ENCODE results near the gene SOAT2. TPM values are rescaled to one million over a fixed set of nuclear protein-coding genes. Genes with fewer than 3 reads are reported as not detected.
"Not testable (repeated sequence)": the region's sequence is repeated elsewhere in the genome, so short reads cannot be mapped to it uniquely, and the experiment has no call there.

SOAT2 gene
- total RNA-seq, 2 donors from 2014 or later: 2.2 to 7.9 TPM

GRCh38 chr12:53161119-53161911 lies 58.0 kb downstream of the SOAT2 start:
- H3K4me1 Mint-ChIP-seq (ENCODE audit: low read depth): peaks cover 9% of the 10 kb centered on the region

DNA sequence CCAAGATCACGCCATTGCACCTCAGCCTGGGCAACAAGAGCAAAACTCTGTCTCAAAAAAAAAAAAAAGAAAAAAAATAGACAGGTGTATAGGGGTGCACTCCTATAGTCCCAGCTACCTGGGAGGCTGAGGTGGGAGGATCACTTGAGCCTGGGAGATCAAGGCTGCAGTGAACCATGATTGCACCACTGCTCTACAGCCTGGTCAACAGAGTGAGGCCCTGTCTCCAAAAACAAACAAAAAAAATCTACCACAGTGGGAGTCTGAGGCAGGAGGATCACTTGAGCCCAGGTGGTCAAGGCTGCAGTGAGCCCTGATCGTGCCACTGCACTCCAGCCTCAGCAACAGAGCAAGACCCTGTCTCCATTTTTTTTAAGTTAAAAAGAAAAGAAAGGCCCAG lies 59.7 kb downstream of the SOAT2 start:
- not testable (repeated sequence) for DNase-seq; H3K4me3 Mint-ChIP-seq; H3K9me3 Mint-ChIP-seq; H3K4me1 Mint-ChIP-seq (ENCODE audit: low read depth); H3K27me3 Mint-ChIP-seq (ENCODE audit: low read depth); H3K27ac Mint-ChIP-seq; ATAC-seq (replicated peaks in 1 of 2); H3K36me3 Mint-ChIP-seq (ENCODE audit: insufficient read depth in 2 of 2)

More at GRCh38 chr12:53161119-53161911, 58.0 kb downstream of the SOAT2 start:
- H3K9me3 Mint-ChIP-seq: no peaks in the 10 kb centered on the region
- no peak overlapping the region for H3K27ac Mint-ChIP-seq
- DNase-seq (no peak), ATAC-seq (replicated peaks in 1 of 2) (no peak)
- H3K4me3 Mint-ChIP-seq: no peak overlapping the region
- H3K36me3 Mint-ChIP-seq (ENCODE audit: insufficient read depth in 2 of 2): no peaks in the 10 kb centered on the region
- H3K27me3 Mint-ChIP-seq (ENCODE audit: low read depth): no peaks in the 10 kb centered on the region

GRCh38 chr12:53166837-53167236 lies 63.6 kb downstream of the SOAT2 start:
- ATAC-seq (replicated peaks in 1 of 2): no peak
- H3K9me3 Mint-ChIP-seq: no peaks in the 10 kb centered on the region
- no peaks in the 10 kb centered on the region for H3K27me3 Mint-ChIP-seq (ENCODE audit: low read depth)
- no peaks in the 10 kb centered on the region for H3K4me1 Mint-ChIP-seq (ENCODE audit: low read depth)
- DNase-seq: no peak
- H3K36me3 Mint-ChIP-seq (ENCODE audit: insufficient read depth in 2 of 2): peaks cover 0 to under 1% of the 10 kb centered on the region in 2 donors
- no peak overlapping the region for H3K4me3 Mint-ChIP-seq
- no peak overlapping the region for H3K27ac Mint-ChIP-seq

DNA sequence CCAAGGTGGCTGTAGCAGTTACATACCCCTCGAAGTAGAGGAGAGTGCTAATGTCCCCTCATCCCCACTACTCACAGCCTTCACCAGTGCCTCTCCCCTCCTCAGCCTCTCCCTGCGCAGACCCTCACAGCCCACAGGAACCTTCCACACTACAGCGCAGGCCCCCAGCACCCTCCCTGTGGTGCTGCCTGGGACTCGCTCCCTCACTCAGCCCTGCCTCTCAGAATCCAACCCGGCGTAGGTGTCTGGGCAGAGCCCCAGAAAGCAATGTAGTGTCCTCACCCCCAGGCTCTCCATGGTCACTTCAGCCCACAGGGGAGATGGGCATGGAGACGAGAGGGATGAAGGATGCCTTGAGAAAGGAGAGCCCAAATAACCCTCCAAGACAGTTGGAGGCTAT lies 66.4 kb downstream of the SOAT2 start:
- H3K36me3 Mint-ChIP-seq (ENCODE audit: insufficient read depth in 2 of 2): peaks cover 0 to 1% of the 10 kb centered on the region in 2 donors

GRCh38 chr12:53170215-53170614 lies 66.9 kb downstream of the SOAT2 start:
- DNase-seq (no peak), ATAC-seq (replicated peaks in 1 of 2) (no peak)
- H3K4me3 Mint-ChIP-seq: no peak overlapping the region
- H3K27me3 Mint-ChIP-seq (ENCODE audit: low read depth): no peaks in the 10 kb centered on the region
- H3K9me3 Mint-ChIP-seq: no peaks in the 10 kb centered on the region
- peaks cover 3% of the 10 kb centered on the region for H3K4me1 Mint-ChIP-seq (ENCODE audit: low read depth)
- peaks cover 0 to 1% of the 10 kb centered on the region in 2 donors for H3K36me3 Mint-ChIP-seq (ENCODE audit: insufficient read depth in 2 of 2)
- no peak overlapping the region for H3K27ac Mint-ChIP-seq

More for the DNA sequence above, 66.4 kb downstream of the SOAT2 start:
- H3K27ac Mint-ChIP-seq: no peak overlapping the region
- DNase-seq (no peak), ATAC-seq (replicated peaks in 1 of 2) (no peak)
- no peak overlapping the region for H3K4me3 Mint-ChIP-seq
- no peaks in the 10 kb centered on the region for H3K27me3 Mint-ChIP-seq (ENCODE audit: low read depth)
- no peaks in the 10 kb centered on the region for H3K9me3 Mint-ChIP-seq
- H3K4me1 Mint-ChIP-seq (ENCODE audit: low read depth): no peaks in the 10 kb centered on the region

- no peaks in the 10 kb centered on the region for H3K9me3 Mint-ChIP-seq
- DNase-seq: no peak
- no peak for ATAC-seq (replicated peaks in 1 of 2)
Measured at GRCh38 chr12:53170876-53171724, 67.8 kb downstream of the SOAT2 start.

DNA sequence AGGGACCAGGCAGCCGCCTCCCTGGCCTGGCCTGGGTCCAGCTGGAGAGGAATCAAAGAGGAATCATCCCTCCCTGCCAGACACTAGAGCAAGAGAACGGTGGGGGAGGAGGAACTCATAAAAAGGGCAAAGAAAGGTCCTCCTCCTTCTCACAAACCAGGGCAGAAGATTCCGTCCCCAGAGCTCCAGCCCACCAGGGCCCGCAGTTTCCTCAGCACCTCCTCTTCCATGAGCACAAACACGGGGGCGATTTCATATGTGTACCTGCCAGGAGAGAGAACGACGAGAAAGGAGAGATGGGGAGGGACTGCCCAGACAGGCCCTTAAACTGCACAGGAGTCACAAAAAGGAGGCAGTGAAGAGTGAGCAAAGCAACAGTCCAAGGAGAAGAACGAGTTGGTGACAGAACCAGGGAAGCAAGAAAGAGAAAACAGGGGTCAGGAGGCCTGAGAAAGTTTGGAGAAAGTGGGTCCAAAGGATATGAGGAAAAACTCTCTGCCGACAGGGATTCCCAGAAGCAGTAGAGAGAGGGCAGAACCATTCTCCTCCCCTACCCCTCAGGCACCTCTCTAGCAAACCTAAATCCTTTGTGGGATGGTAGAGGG lies 68.5 kb downstream of the SOAT2 start:
- H3K27me3 Mint-ChIP-seq (ENCODE audit: low read depth): no peaks in the 10 kb centered on the region
- no peak overlapping the region for H3K27ac Mint-ChIP-seq
- DNase-seq: no peak
- H3K36me3 Mint-ChIP-seq (ENCODE audit: insufficient read depth in 2 of 2): peaks cover 0 to 1% of the 10 kb centered on the region in 2 donors
- H3K9me3 Mint-ChIP-seq: no peaks in the 10 kb centered on the region
- H3K4me1 Mint-ChIP-seq (ENCODE audit: low read depth): peaks cover 12% of the 10 kb centered on the region
- no peak overlapping the region for H3K4me3 Mint-ChIP-seq
- no peak for ATAC-seq (replicated peaks in 1 of 2)

More at GRCh38 chr12:53170876-53171724, 67.8 kb downstream of the SOAT2 start:
- Mint-ChIP-seq H3K27ac (no peak overlapping the region), H3K4me3 (no peak overlapping the region), H3K36me3 (ENCODE audit: insufficient read depth in 2 of 2) (peaks cover 0 to 1% of the 10 kb centered on the region in 2 donors), H3K27me3 (ENCODE audit: low read depth) (no peaks in the 10 kb centered on the region), H3K4me1 (ENCODE audit: low read depth) (peaks cover 12% of the 10 kb centered on the region)

DNA sequence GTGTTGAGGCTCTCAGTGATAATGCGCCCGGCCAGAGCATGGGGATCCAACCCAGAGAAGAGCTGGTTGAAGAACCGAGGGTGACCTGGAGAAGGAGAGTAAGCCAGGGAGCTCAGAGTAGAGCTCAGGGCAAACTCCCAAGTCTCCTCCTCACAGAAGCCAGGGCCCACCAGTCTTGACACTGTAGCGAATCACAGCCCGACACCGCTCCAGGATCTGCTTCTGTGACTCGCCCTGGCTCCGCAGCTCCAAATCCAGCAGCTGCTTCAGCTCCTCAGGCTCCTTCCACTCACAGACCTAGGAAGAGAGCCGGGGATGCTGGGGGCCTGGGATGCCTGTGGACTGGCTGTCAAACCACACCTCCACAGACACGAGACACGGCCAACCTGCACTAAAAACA lies 69.1 kb downstream of the SOAT2 start:
- Mint-ChIP-seq H3K9me3 (no peaks in the 10 kb centered on the region), H3K4me3 (no peak overlapping the region), H3K27me3 (ENCODE audit: low read depth) (no peaks in the 10 kb centered on the region), H3K4me1 (ENCODE audit: low read depth) (peaks cover 12% of the 10 kb centered on the region), H3K36me3 (ENCODE audit: insufficient read depth in 2 of 2) (peaks cover 0 to 1% of the 10 kb centered on the region in 2 donors), H3K27ac (no peak overlapping the region)
- ATAC-seq (replicated peaks in 1 of 2) (no peak), DNase-seq (no peak)

GRCh38 chr12:53173085-53173715 lies 69.9 kb downstream of the SOAT2 start:
- DNase-seq: no peak
- Mint-ChIP-seq H3K36me3 (ENCODE audit: insufficient read depth in 2 of 2) (peaks cover 0 to 1% of the 10 kb centered on the region in 2 donors), H3K4me3 (no peak overlapping the region), H3K9me3 (no peaks in the 10 kb centered on the region), H3K4me1 (ENCODE audit: low read depth) (peaks cover 12% of the 10 kb centered on the region), H3K27me3 (ENCODE audit: low read depth) (no peaks in the 10 kb centered on the region), H3K27ac (no peak overlapping the region)
- ATAC-seq (replicated peaks in 1 of 2): no peak

Other genes with a start within 250 kb of the SOAT2 start
- under 1 TPM; 0.65 TPM for gene KRT8, start 198.4 kb upstream of the SOAT2 start, total RNA-seq
- gene KRT18, start 154.4 kb upstream of the SOAT2 start, total RNA-seq: 1 to 10 TPM; 3.3 to 5.1 TPM
- 100 to 1,000 TPM; 622 to 633 TPM for gene EIF4B, start 97.0 kb upstream of the SOAT2 start, total RNA-seq
- gene TNS2, start 53.4 kb upstream of the SOAT2 start, total RNA-seq: 1 to 10 TPM; 1.5 to 2.6 TPM
- gene SPRYD3, start 24.1 kb upstream of the SOAT2 start, total RNA-seq: 10 to 100 TPM; 30.0 to 31.5 TPM
- gene IGFBP6, start 5.8 kb upstream of the SOAT2 start, total RNA-seq: 1 to 10 TPM; 5.7 to 9.2 TPM
- gene ZNF740, start 77.2 kb downstream of the SOAT2 start, total RNA-seq: 10 to 100 TPM; 44.2 to 49.5 TPM
- gene CSAD, start 77.4 kb downstream of the SOAT2 start, total RNA-seq: 10 to 100 TPM; 42.7 to 45.2 TPM
- gene ITGB7, start 103.8 kb downstream of the SOAT2 start, total RNA-seq: 100 to 1,000 TPM in 1 of 2 donors, 10 to 100 TPM in 1; 88.0 to 111 TPM
- gene RARG, start 128.7 kb downstream of the SOAT2 start, total RNA-seq: 10 to 100 TPM; 36.7 to 37.3 TPM
- gene ESPL1, start 164.8 kb downstream of the SOAT2 start, total RNA-seq: 10 to 100 TPM; 71.9 to 75.5 TPM
- gene PFDN5, start 192.1 kb downstream of the SOAT2 start, total RNA-seq: 100 to 1,000 TPM; 301 to 318 TPM
- 10 to 100 TPM; 83.5 to 89.9 TPM for gene MYG1, start 196.2 kb downstream of the SOAT2 start, total RNA-seq
- 100 to 1,000 TPM in 1 of 2 donors, 10 to 100 TPM in 1; 99.0 to 118 TPM for gene AAAS, start 218.1 kb downstream of the SOAT2 start, total RNA-seq
- not detected for gene SP7, start 232.9 kb downstream of the SOAT2 start, total RNA-seq

All from activated T-cell treated with anti-CD3 and anti-CD28 coated beads, Interleukin-2, amount 50 U/mL, for 72 hours (primary cell).